HEK293 (cell line): Measurements from ENCODE around the gene ASF1B.

Experiments used
- CTCF ChIA-PET: fragments of 350-600 bp; formaldehyde crosslinking; extraction: SDS; loops from one replicate; lab custom pipeline; 2021; ENCODE audit warnings: antibody characterized with exemption; lab: Yijun Ruan, JAX
- POLR2A ChIA-PET: fragments of 300-600 bp; formaldehyde crosslinking; extraction: SDS; loops from one replicate; lab custom pipeline; 2020; ENCODE audit warnings: antibody characterized with exemption, inconsistent platforms; lab: Yijun Ruan, JAX
- H3K27ac ChIP-seq: fragments of 200-500 bp; sonication (Bioruptor generic); 2 replicates; pipeline ENCODE4 v1.5.1; 2014; ENCODE audit warnings: low read depth, low read length, control low read depth, inconsistent platforms; ENCODE audit errors: extremely low read depth
- H3K36me3 ChIP-seq, 2 experiments: fragments of 200-500 bp in 1 of 2; sonication (Bioruptor generic) in 1 of 2; 1 replicate in 1 of 2; 2 replicates in 1 of 2; pipeline ENCODE4 v1.5.1; 2014 to 2017; ENCODE audit warnings: inconsistent platforms in 2 of 2, low read length in 2 of 2; ENCODE audit not compliant: control insufficient read depth in 2 of 2, insufficient read depth in 1 of 2
- H3K4me1 ChIP-seq: fragments of 200-500 bp; sonication (Bioruptor generic); 2 replicates; pipeline ENCODE4 v1.5.1; 2014; ENCODE audit warnings: mild to moderate bottlenecking, low read length, inconsistent platforms; ENCODE audit not compliant: control insufficient read depth, insufficient read depth
- H3K4me3 ChIP-seq: 2 replicates; pipeline ENCODE4 v1.5.1; 2011; ENCODE audit warnings: low read depth, mild to moderate bottlenecking, control low read depth, low read length, moderate library complexity
- H3K9me3 ChIP-seq: fragments of 200-500 bp; sonication (Bioruptor generic); 2 replicates; pipeline ENCODE4 v1.5.1; 2014; ENCODE audit warnings: low read depth, low read length, inconsistent platforms; ENCODE audit not compliant: control insufficient read depth, insufficient read depth
- ELK4 ChIP-seq: IDR thresholded peaks from 2 replicates; pipeline ENCODE4 v1.6.1; 2011; ENCODE audit warnings: mild to moderate bottlenecking, low read depth, low read length, borderline replicate concordance
- GLI2 ChIP-seq: fragments of 450-650 bp; formaldehyde crosslinking; IDR thresholded peaks from 2 replicates; pipeline ENCODE4; 2017; ENCODE audit warnings: missing biosample characterization, missing genetic modification characterization, low read depth, borderline replicate concordance
- SCRT2 ChIP-seq: fragments of 450-650 bp; formaldehyde crosslinking; IDR thresholded peaks from 2 replicates; pipeline ENCODE4 v1.5.1; 2016; ENCODE audit warnings: missing biosample characterization, missing genetic modification characterization
- SP7 ChIP-seq: fragments of 450-650 bp; formaldehyde crosslinking; IDR thresholded peaks from 2 replicates; pipeline ENCODE4 v1.5.1; 2016; ENCODE audit warnings: missing biosample characterization, missing genetic modification characterization
- ZBTB11 ChIP-seq: fragments of 450-650 bp; formaldehyde crosslinking; conservative IDR thresholded peaks from 2 replicates; pipeline ENCODE4 v1.5.1; 2016; ENCODE audit warnings: low read depth, missing biosample characterization, missing genetic modification characterization
- ZNF133 ChIP-seq: fragments of 450-650 bp; formaldehyde crosslinking; IDR thresholded peaks from 2 replicates; pipeline ENCODE4 v1.5.1; 2016; ENCODE audit warnings: missing biosample characterization, missing genetic modification characterization
- ZNF18 ChIP-seq: fragments of 450-650 bp; formaldehyde crosslinking; IDR thresholded peaks from 2 replicates; pipeline ENCODE4 v1.5.1; 2016; ENCODE audit warnings: missing biosample characterization, missing genetic modification characterization
- ZNF423 ChIP-seq: fragments of 450-650 bp; formaldehyde crosslinking; IDR thresholded peaks from 2 replicates; pipeline ENCODE4 v1.5.1; 2016; ENCODE audit warnings: missing biosample characterization, missing genetic modification characterization
- ZNF513 ChIP-seq: fragments of 450-650 bp; IDR thresholded peaks from 2 replicates; pipeline ENCODE4 v1.5.1; 2018; ENCODE audit warnings: missing biosample characterization, missing genetic modification characterization
- ZNF548 ChIP-seq: fragments of 450-650 bp; formaldehyde crosslinking; IDR thresholded peaks from 2 replicates; pipeline ENCODE4 v1.5.1; 2016; ENCODE audit warnings: missing biosample characterization, missing genetic modification characterization
- ZNF76 ChIP-seq: fragments of 450-650 bp; formaldehyde crosslinking; IDR thresholded peaks from 2 replicates; pipeline ENCODE4; 2016; ENCODE audit warnings: low read depth, missing biosample characterization, missing genetic modification characterization, borderline replicate concordance
- ZNF791 ChIP-seq: fragments of 450-650 bp; formaldehyde crosslinking; IDR thresholded peaks from 2 replicates; pipeline ENCODE4 v1.5.1; 2016; ENCODE audit warnings: missing biosample characterization, missing genetic modification characterization
- ZNF837 ChIP-seq: fragments of 450-650 bp; formaldehyde crosslinking; IDR thresholded peaks from 2 replicates; pipeline ENCODE4 v1.5.1; 2016; ENCODE audit warnings: missing biosample characterization, missing genetic modification characterization
- ZSCAN16 ChIP-seq: fragments of 450-650 bp; formaldehyde crosslinking; IDR thresholded peaks from 2 replicates; pipeline ENCODE4 v1.5.1; 2016; ENCODE audit warnings: missing biosample characterization, missing genetic modification characterization

Gene ASF1B

GRCh38 chr19:14142262-14143190, 6.1 kb upstream of the ASF1B start:
- TF ChIP-seq ZNF76 (tag by site-specific recombination) (no peak), ZNF548 (tag by site-specific recombination) (no peak), SCRT2 (tag by site-specific recombination) (no peak), SP7 (no peak), ELK4 (no peak), ZNF791 (tag by site-specific recombination) (no peak), ZBTB11 (no peak), ZNF423 (tag by site-specific recombination) (no peak), ZNF133 (tag by site-specific recombination) (no peak), ZSCAN16 (tag by site-specific recombination) (no peak), ZNF513 (tag by site-specific recombination) (no peak), ZNF837 (tag by site-specific recombination) (no peak)
- no peaks in the 10 kb centered on the region for H3K4me1 ChIP-seq
- H3K36me3 ChIP-seq = no peaks in the 10 kb centered on the region; a peak in 1 of 3 replicates
- no peak overlapping the region for H3K27ac ChIP-seq
- no peak overlapping the region for H3K4me3 ChIP-seq
- ChIA-PET CTCF (interaction anchor here (0.6 kb wide), 2 partner anchors 33 to 336 kb away, joined by 3 to 4 read pairs; no protein-coding TSS in a partner anchor), POLR2A (interaction anchor here (0.7 kb wide), 1 partner anchor 216 kb away, joined by 5 read pairs; no protein-coding TSS in a partner anchor)
- H3K9me3 ChIP-seq = no peaks in the 10 kb centered on the region

GRCh38 chr19:14141041-14141440, 4.7 kb upstream of the ASF1B start:
- Histone ChIP-seq H3K36me3 (no peaks in the 10 kb centered on the region; a peak in 1 of 3 replicates), H3K9me3 (no peaks in the 10 kb centered on the region), H3K27ac (no peak overlapping the region)
- CTCF ChIA-PET = interaction anchor here (0.6 to 1.7 kb wide), 4 partner anchors 12 to 265 kb away, joined by 3 to 8 read pairs (median 3); no protein-coding TSS in a partner anchor
- POLR2A ChIA-PET = no interaction called here
- no peak for TF ChIP-seq ZNF18 (tag by site-specific recombination)
- no peak for TF ChIP-seq GLI2 (tag by site-specific recombination)
- TF ChIP-seq, all 188 proteins: peak for 0
- no peak overlapping the region for H3K4me3 ChIP-seq
- H3K4me1 ChIP-seq = no peaks in the 10 kb centered on the region
